ENCODE measurements around the gene BTF3.

Gene BTF3

DNA sequence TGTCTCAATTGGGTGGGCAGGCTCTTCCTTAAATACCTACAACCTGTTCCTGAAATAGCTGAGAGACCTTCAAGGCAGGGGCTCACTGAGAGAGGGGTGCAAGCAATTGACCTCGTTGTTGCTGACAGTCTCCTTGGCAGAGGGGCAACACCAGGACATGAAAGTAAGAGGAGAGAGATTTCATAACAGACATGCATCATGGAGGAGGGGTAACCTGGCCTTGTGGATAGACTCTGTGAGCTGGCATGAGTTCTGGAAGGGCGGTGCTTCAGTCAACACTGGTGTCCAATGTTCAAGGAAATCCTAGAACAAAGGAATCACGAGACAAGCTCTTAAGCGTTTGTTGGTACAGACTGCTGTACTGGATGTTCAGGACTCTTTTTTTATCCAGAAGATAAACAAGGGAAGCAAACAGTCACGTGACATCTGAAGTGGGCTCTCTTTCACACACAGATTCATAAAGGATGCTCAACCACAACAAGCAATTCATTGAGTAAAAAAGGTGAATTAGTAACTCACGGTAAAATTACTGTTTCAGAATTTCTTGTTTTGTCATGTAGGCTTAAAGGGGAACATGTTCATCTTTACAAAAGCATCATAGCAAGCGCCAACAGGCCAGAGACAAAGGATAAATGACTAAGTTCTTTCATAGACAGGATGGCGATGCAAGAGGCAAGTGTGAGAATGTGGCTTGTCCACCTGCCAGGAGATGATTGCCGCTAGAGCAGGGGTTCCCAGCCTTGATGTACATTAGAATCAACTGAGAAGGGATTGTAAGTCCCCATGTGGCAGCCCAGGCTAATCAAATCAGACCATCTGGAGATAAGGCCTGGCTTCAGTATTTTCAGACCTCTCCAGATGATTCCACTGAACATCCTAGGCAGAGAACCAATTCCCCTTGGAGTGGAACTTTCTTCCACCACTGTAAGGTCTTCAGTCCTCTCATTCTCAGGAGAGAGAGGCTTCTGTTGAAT lies 46.5 kb downstream of the BTF3 start:
- ChIA-PET CTCF (interaction anchor here (0.6 kb wide), 1 partner anchor 10 kb away, joined by 3 read pairs; no protein-coding TSS in a partner anchor), POLR2A (no interaction called here)
- peak in 1 of 3 donors; percentile 8 for DNase-seq
- Histone ChIP-seq H3K9me3 (ENCODE audit: control extremely low read depth in 1 of 5, control insufficient read depth in 4 of 5, insufficient read depth in 2 of 5, low read depth in 1 of 5, low read length in 4 of 5) (no peaks in the 10 kb centered on the region), H3K36me3 (ENCODE audit: control insufficient read depth in 4 of 4, insufficient read depth in 4 of 4, low read length in 3 of 4) (no peaks in the 10 kb centered on the region), H3K27ac (ENCODE audit: insufficient read depth in 1 of 2, low read depth in 1 of 2, low read length in 2 of 2, poor library complexity in 1 of 2, severe bottlenecking in 2 of 2) (no peak overlapping the region), H3K4me1 (ENCODE audit: control extremely low read depth in 1 of 4, control insufficient read depth in 4 of 4, insufficient read depth in 4 of 4, low read length in 3 of 4) (no peaks in the 10 kb centered on the region), H3K4me3 (ENCODE audit: control insufficient read depth in 1 of 7, extremely low read depth in 1 of 7, insufficient read depth in 4 of 7, low read depth in 2 of 7, low read length in 6 of 7) (no peak overlapping the region), H3K27me3 (replicated peaks in 2 of 5; ENCODE audit: control insufficient read depth in 4 of 5, insufficient read depth in 5 of 5, low read length in 4 of 5) (peaks cover 0 to 11% (median 7%) of the 10 kb centered on the region in 5 experiments)
- 94% methylated on average over 7 of the region's 9 CpGs for WGBS (ENCODE audit: insufficient coverage)

DNA sequence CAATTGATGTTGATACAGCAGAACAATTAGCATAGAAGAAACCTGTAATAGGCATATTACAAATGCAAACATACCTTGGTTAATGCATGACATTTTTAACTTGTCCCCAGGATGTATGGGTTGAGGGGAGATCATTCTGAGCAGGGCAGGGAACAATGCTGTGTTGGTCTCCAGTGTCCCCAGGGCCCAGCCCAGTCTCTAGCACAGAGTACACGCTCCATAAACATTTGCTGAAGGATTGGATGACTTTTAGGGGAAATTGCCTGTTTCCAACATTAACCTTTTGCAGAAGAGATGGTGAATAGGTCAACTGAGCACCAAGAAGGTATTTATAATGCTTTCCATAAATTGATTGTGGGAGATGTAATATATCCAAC lies 47.1 kb downstream of the BTF3 start:
- CTCF ChIA-PET, result interaction anchor here (2.0 kb wide), 1 partner anchor 9 kb away, joined by 7 read pairs; no protein-coding TSS in a partner anchor
- 100% methylated on average over 1 of the region's 1 CpG for WGBS (ENCODE audit: insufficient coverage)

DNA sequence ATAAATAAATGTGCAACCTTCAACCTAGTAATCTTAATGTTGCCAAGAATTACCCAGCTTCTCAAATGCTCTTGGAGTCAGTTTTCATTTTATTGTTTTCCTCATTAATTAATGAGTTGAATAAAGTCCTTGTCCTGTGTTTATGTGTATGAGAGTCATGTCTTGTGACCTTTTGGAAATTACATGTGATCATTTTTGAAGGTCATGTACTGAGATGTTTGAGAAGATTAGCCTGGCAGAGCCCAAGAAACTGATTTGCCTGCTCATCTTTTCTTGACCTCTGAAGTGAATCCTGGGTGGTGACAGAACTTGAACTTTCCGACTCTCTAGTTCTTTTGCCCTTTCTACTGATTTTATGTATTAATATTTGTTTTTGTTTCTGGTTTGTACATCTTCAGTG lies 51.8 kb downstream of the BTF3 start:
- Histone ChIP-seq H3K36me3 (ENCODE audit: control insufficient read depth in 4 of 4, insufficient read depth in 4 of 4, low read length in 3 of 4) (peaks cover 8 to 26% (median 9%) of the 10 kb centered on the region in 4 experiments), H3K9me3 (ENCODE audit: control extremely low read depth in 1 of 5, control insufficient read depth in 4 of 5, insufficient read depth in 2 of 5, low read depth in 1 of 5, low read length in 4 of 5) (no peaks in the 10 kb centered on the region), H3K4me3 (ENCODE audit: control insufficient read depth in 1 of 7, extremely low read depth in 1 of 7, insufficient read depth in 4 of 7, low read depth in 2 of 7, low read length in 6 of 7) (no peak overlapping the region), H3K27me3 (replicated peaks in 2 of 5; ENCODE audit: control insufficient read depth in 4 of 5, insufficient read depth in 5 of 5, low read length in 4 of 5) (no peaks in the 10 kb centered on the region), H3K4me1 (ENCODE audit: control extremely low read depth in 1 of 4, control insufficient read depth in 4 of 4, insufficient read depth in 4 of 4, low read length in 3 of 4) (no peaks in the 10 kb centered on the region), H3K27ac (ENCODE audit: insufficient read depth in 1 of 2, low read depth in 1 of 2, low read length in 2 of 2, poor library complexity in 1 of 2, severe bottlenecking in 2 of 2) (no peak overlapping the region)
- ChIA-PET CTCF (no interaction called here), POLR2A (interaction anchor here (0.9 kb wide), 1 partner anchor 16 kb away, joined by 3 read pairs; no protein-coding TSS in a partner anchor)
- no peak for DNase-seq
- no CpG with 5 or more reads among the region's 1 CpG for WGBS (ENCODE audit: insufficient coverage)

More for the DNA sequence above, 47.1 kb downstream of the BTF3 start:
- peaks cover 0 to 8% (median 3%) of the 10 kb centered on the region in 5 experiments for H3K27me3 ChIP-seq (replicated peaks in 2 of 5; ENCODE audit: control insufficient read depth in 4 of 5, insufficient read depth in 5 of 5, low read length in 4 of 5)
- POLR2A ChIA-PET, result no interaction called here
- no peak for DNase-seq
- H3K9me3 ChIP-seq (ENCODE audit: control extremely low read depth in 1 of 5, control insufficient read depth in 4 of 5, insufficient read depth in 2 of 5, low read depth in 1 of 5, low read length in 4 of 5), result no peaks in the 10 kb centered on the region
- no peaks in the 10 kb centered on the region for H3K4me1 ChIP-seq (ENCODE audit: control extremely low read depth in 1 of 4, control insufficient read depth in 4 of 4, insufficient read depth in 4 of 4, low read length in 3 of 4)
- no peak overlapping the region for H3K27ac ChIP-seq (ENCODE audit: insufficient read depth in 1 of 2, low read depth in 1 of 2, low read length in 2 of 2, poor library complexity in 1 of 2, severe bottlenecking in 2 of 2)
- H3K36me3 ChIP-seq (ENCODE audit: control insufficient read depth in 4 of 4, insufficient read depth in 4 of 4, low read length in 3 of 4), result no peaks in the 10 kb centered on the region
- H3K4me3 ChIP-seq (ENCODE audit: control insufficient read depth in 1 of 7, extremely low read depth in 1 of 7, insufficient read depth in 4 of 7, low read depth in 2 of 7, low read length in 6 of 7), result no peak overlapping the region

DNA sequence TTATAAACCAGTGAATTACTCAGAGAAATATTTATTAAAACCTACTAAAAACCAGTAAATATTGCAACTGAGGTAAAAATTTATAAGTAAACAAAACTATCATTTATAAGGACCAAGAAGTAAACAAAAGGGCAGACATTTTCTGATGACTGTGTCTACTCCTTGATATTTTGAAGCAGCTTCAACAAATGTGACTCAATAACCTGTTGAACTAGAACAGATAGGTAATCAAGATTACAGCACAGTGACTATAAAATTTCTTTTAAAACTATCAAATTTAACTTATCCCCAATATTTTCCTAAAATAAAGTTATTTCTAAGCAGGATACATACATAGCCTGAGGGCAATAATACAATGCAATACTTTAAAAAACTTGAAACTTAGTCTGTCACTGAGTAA lies 54.4 kb downstream of the BTF3 start:
- POLR2A ChIA-PET, result no interaction called here
- H3K9me3 ChIP-seq (ENCODE audit: control extremely low read depth in 1 of 5, control insufficient read depth in 4 of 5, insufficient read depth in 2 of 5, low read depth in 1 of 5, low read length in 4 of 5), result no peaks in the 10 kb centered on the region
- CTCF ChIA-PET, result no interaction called here
- H3K4me3 ChIP-seq (ENCODE audit: control insufficient read depth in 1 of 7, extremely low read depth in 1 of 7, insufficient read depth in 4 of 7, low read depth in 2 of 7, low read length in 6 of 7), result no peak overlapping the region
- H3K27me3 ChIP-seq (replicated peaks in 2 of 5; ENCODE audit: control insufficient read depth in 4 of 5, insufficient read depth in 5 of 5, low read length in 4 of 5), result no peaks in the 10 kb centered on the region
- no peak for DNase-seq
- no peak overlapping the region for H3K27ac ChIP-seq (ENCODE audit: insufficient read depth in 1 of 2, low read depth in 1 of 2, low read length in 2 of 2, poor library complexity in 1 of 2, severe bottlenecking in 2 of 2)
- no peaks in the 10 kb centered on the region for H3K4me1 ChIP-seq (ENCODE audit: control extremely low read depth in 1 of 4, control insufficient read depth in 4 of 4, insufficient read depth in 4 of 4, low read length in 3 of 4)
- H3K36me3 ChIP-seq (ENCODE audit: control insufficient read depth in 4 of 4, insufficient read depth in 4 of 4, low read length in 3 of 4), result peaks cover 11 to 46% (median 15%) of the 10 kb centered on the region in 4 experiments

Measured in common myeloid progenitor, CD34-positive (primary cell).